ENCODE data around the gene LTBP4. TPM values are rescaled to one million over a fixed set of nuclear protein-coding genes. Genes with fewer than 3 reads are reported as not detected.

The LTBP4 gene
- total and polyA plus RNA-seq, 12 donors, result 15.3 to 272 (median 121) TPM

GRCh38 chr19:40632311-40633036 lies 31.3 kb downstream of the LTBP4 start:
- no peak overlapping the region for H3K27ac ChIP-seq
- no peak for DNase-seq
- no peaks in the 10 kb centered on the region for H3K36me3 ChIP-seq (replicated peaks in 1 of 2)
- H3K9me3 ChIP-seq (replicated peaks in 1 of 3), result no peaks in the 10 kb centered on the region
- intact Hi-C loops (cut with DNase I), result loop anchor here in 1 of 2 donors (10.0 kb wide), 1 partner anchor 88 kb away; no protein-coding TSS in a partner anchor
- no peak for TF ChIP-seq POLR2A (IDR thresholded peaks at IDR 0.05)
- no peak for TF ChIP-seq CTCF (IDR thresholded peaks at IDR 0.05)
- WGBS, 4 donors, result 71 to 84% (median 78%) methylated on average over 3 of the region's 3 CpGs
- H3K4me3 ChIP-seq, result no peak overlapping the region
- H3K27me3 ChIP-seq, result no peaks in the 10 kb centered on the region
- H3K4me1 ChIP-seq (replicated peaks in 1 of 2), result no peaks in the 10 kb centered on the region

- Histone ChIP-seq H3K27me3 (no peaks in the 10 kb centered on the region), H3K9me3 (replicated peaks in 1 of 3) (no peaks in the 10 kb centered on the region), H3K4me1 (replicated peaks in 1 of 2) (no peaks in the 10 kb centered on the region), H3K4me3 (no peak overlapping the region), H3K27ac (no peak overlapping the region), H3K36me3 (replicated peaks in 1 of 2) (no peaks in the 10 kb centered on the region)
- intact Hi-C loops (cut with DNase I), result loop anchor here in 1 of 2 donors (10.0 kb wide), 1 partner anchor 88 kb away; no protein-coding TSS in a partner anchor
- no peak for DNase-seq
- 79 to 87% (median 85%) methylated on average over 5 of the region's 5 CpGs for WGBS, 4 donors
- no peak for TF ChIP-seq CTCF (IDR thresholded peaks at IDR 0.05)
Measured at GRCh38 chr19:40633207-40633606, 32.0 kb downstream of the LTBP4 start.

GRCh38 chr19:40638327-40638726 lies 37.2 kb downstream of the LTBP4 start:
- TF ChIP-seq CTCF (IDR thresholded peaks at IDR 0.05) (no peak), POLR2A (IDR thresholded peaks at IDR 0.05) (no peak)
- intact Hi-C loops (cut with DNase I), result loop anchor here in 1 of 2 donors (10.0 kb wide), 1 partner anchor 94 kb away; no protein-coding TSS in a partner anchor
- Histone ChIP-seq H3K4me3 (no peak overlapping the region), H3K27ac (no peak overlapping the region), H3K27me3 (no peaks in the 10 kb centered on the region), H3K4me1 (replicated peaks in 1 of 2) (no peaks in the 10 kb centered on the region), H3K9me3 (replicated peaks in 1 of 3) (no peaks in the 10 kb centered on the region), H3K36me3 (replicated peaks in 1 of 2) (no peaks in the 10 kb centered on the region)
- no peak for DNase-seq
- 60 to 77% (median 67%) methylated on average over 1 of the region's 1 CpG for WGBS, 4 donors

GRCh38 chr19:40639638-40639982 lies 38.4 kb downstream of the LTBP4 start:
- intact Hi-C loops (cut with DNase I), result loop anchor here in 1 of 2 donors (10.0 kb wide), 1 partner anchor 95 kb away; no protein-coding TSS in a partner anchor
- Histone ChIP-seq H3K9me3 (replicated peaks in 1 of 3) (no peaks in the 10 kb centered on the region), H3K4me1 (replicated peaks in 1 of 2) (no peaks in the 10 kb centered on the region), H3K36me3 (replicated peaks in 1 of 2) (no peaks in the 10 kb centered on the region), H3K4me3 (no peak overlapping the region), H3K27ac (no peak overlapping the region), H3K27me3 (no peaks in the 10 kb centered on the region)
- TF ChIP-seq POLR2A (IDR thresholded peaks at IDR 0.05) (no peak), CTCF (IDR thresholded peaks at IDR 0.05) (no peak)
- no peak for DNase-seq
- WGBS, 4 donors, result 75 to 85% (median 75%) methylated on average over 6 of the region's 6 CpGs
